H1 (cell line): Measurements from ENCODE around the gene RPS15. TPM values are rescaled to one million over a fixed set of nuclear protein-coding genes. Genes with fewer than 3 reads are reported as not detected.

Source experiments
- CEBPB ChIP-seq: IDR thresholded peaks from 2 replicates; pipeline ENCODE4 v1.6.1; 2012; ENCODE audit warnings: low read depth, low read length
- EZH2 ChIP-seq: fragments of 200-600 bp; sonication (generic); IDR thresholded peaks from 2 replicates; pipeline ENCODE4 v1.7.1; 2012; ENCODE audit warnings: low read depth, mild to moderate bottlenecking, moderate library complexity, low read length, inconsistent platforms; ENCODE audit not compliant: severe bottlenecking
- SRF ChIP-seq: IDR thresholded peaks from 2 replicates; pipeline ENCODE4 v1.6.1; 2011; ENCODE audit warnings: mild to moderate bottlenecking, low read depth, low read length, moderate library complexity
- polyA plus RNA-seq, 7 experiments: library from polyadenylated mRNA; depleted of rRNA in 3 of 7; stranded (reverse) in 5 of 7; unstranded in 2 of 7; fragments of >200 nt in 5 of 7; fragments of 200-250 nt in 2 of 7; gene quantifications; 1 replicate in 5 of 7; 2 replicates in 1 of 7; 4 replicates in 1 of 7; pipeline versions ENCODE4 v1.2.1 to v1.2.3, GENCODE V29; 2011 to 2013; ENCODE audit warnings: missing spikeins in 2 of 7, mixed read lengths in 2 of 7
- total RNA-seq: library from RNA; stranded (reverse); fragmentation: NEBNext Ultra II Directional; extraction: Animal tissue kit (Norgen Biotek cat#: 25700); gene quantifications from 2 replicates; pipeline ENCODE4 v1.2.1, GENCODE V29; 2021

RPS15 gene
- total and polyA plus RNA-seq, 2 of the 8 experiments (the other 6 are each of a cell fraction or from before 2014, with no cell fraction given) = 1,562 to 3,890 TPM

GRCh38 chr19:1389033-1389940 is 48.9 kb upstream of the RPS15 start (continued):
- TF ChIP-seq CEBPB = no peak
- TF ChIP-seq SRF = no peak
- TF ChIP-seq EZH2 = no peak
